IMR-90 (cell line): Measurements from ENCODE around the gene LCE3C. TPM values are rescaled to one million over a fixed set of nuclear protein-coding genes. Genes with fewer than 3 reads are reported as not detected.

Experiments
- ATAC-seq: fragments of 200-7000 bp; cut with Tn5 transposase; 2 replicates; pipeline ENCODE4 v1.9.1; 2020; ENCODE audit warnings: low read depth, mild to moderate bottlenecking, moderate library complexity
- BruUV-seq: library from RNA; stranded (reverse); fragments of 400-500 nt; replicated peaks from 2 replicates; lab custom pipeline; 2021; lab: Mats Ljungman, UMichigan
- CTCF ChIA-PET: fragments of 300-600 bp; formaldehyde crosslinking; extraction: SDS; loops from one replicate; lab custom pipeline; 2021; ENCODE audit warnings: antibody characterized with exemption; lab: Yijun Ruan, JAX
- POLR2A ChIA-PET: fragments of 300-600 bp; sonication (Branson Sonifier 250); formaldehyde crosslinking; loops from one replicate; lab custom pipeline; 2022; ENCODE audit warnings: antibody characterized with exemption; ENCODE audit not compliant: unreplicated experiment; lab: Charles Lee
- DNase-seq: peaks from one replicate; pipeline ENCODE4 v3.0.0; 2013
- H2AFZ ChIP-seq: replicated peaks from 2 replicates; pipeline ENCODE3; 2013; ENCODE audit warnings: low read length, mild to moderate bottlenecking; ENCODE audit not compliant: poor library complexity
- H2AK5ac ChIP-seq: 2 replicates; pipeline ENCODE4 v1.6.1; 2013; ENCODE audit warnings: low read depth, low read length, inconsistent platforms
- H2AK9ac ChIP-seq: replicated peaks from 2 replicates; pipeline ENCODE3; 2013; ENCODE audit warnings: mild to moderate bottlenecking, low read depth, low read length, moderate library complexity; ENCODE audit not compliant: poor library complexity
- H2BK120ac ChIP-seq: 2 replicates; pipeline ENCODE4 v1.6.1; 2013; ENCODE audit warnings: low read depth, low read length, inconsistent platforms
- H2BK15ac ChIP-seq: 3 replicates; pipeline ENCODE4 v1.6.1; 2013; ENCODE audit warnings: low read depth, low read length, inconsistent platforms
- H2BK20ac ChIP-seq: 2 replicates; pipeline ENCODE4 v1.6.1; 2013; ENCODE audit warnings: low read depth, mild to moderate bottlenecking, inconsistent platforms, low read length, moderate library complexity
- H2BK5ac ChIP-seq: 2 replicates; pipeline ENCODE4 v1.6.1; 2013; ENCODE audit warnings: mild to moderate bottlenecking, low read depth, low read length, inconsistent platforms; ENCODE audit not compliant: poor library complexity, severe bottlenecking
- H3K14ac ChIP-seq: replicated peaks from 2 replicates; pipeline ENCODE4 v1.6.1; 2013; ENCODE audit warnings: low read depth, low read length, inconsistent platforms
- H3K18ac ChIP-seq: 2 replicates; pipeline ENCODE4 v1.6.1; 2013; ENCODE audit warnings: low read depth, low read length, control low read depth
- H3K23ac ChIP-seq: 2 replicates; pipeline ENCODE4 v1.6.1; 2013; ENCODE audit warnings: low read depth, low read length, inconsistent platforms
- H3K27ac ChIP-seq: 2 replicates; pipeline ENCODE4 v1.5.1; 2013; ENCODE audit warnings: mild to moderate bottlenecking, control low read depth, low read length; ENCODE audit not compliant: insufficient read depth
- H3K27me3 ChIP-seq: 2 replicates; pipeline ENCODE4 v1.6.1; 2013; ENCODE audit warnings: low read length; ENCODE audit not compliant: control insufficient read depth, insufficient read depth
- H3K36me3 ChIP-seq: 2 replicates; pipeline ENCODE4 v1.6.1; 2013; ENCODE audit warnings: low read length, mixed read lengths; ENCODE audit not compliant: control insufficient read depth, insufficient read depth
- H3K4ac ChIP-seq: 2 replicates; pipeline ENCODE4 v1.6.1; 2013; ENCODE audit warnings: low read depth, low read length, inconsistent platforms
- H3K4me1 ChIP-seq: 2 replicates; pipeline ENCODE4 v1.6.1; 2013; ENCODE audit warnings: low read length, mixed read lengths; ENCODE audit not compliant: control insufficient read depth, insufficient read depth
- H3K4me2 ChIP-seq: 2 replicates; pipeline ENCODE4 v1.6.1; 2013; ENCODE audit warnings: low read depth, mild to moderate bottlenecking, control low read depth, low read length, moderate library complexity
- H3K4me3 ChIP-seq: 2 replicates; pipeline ENCODE4 v1.5.1; 2013; ENCODE audit warnings: low read depth, mild to moderate bottlenecking, control low read depth, low read length, moderate library complexity; ENCODE audit not compliant: insufficient read depth
- H3K56ac ChIP-seq: 2 replicates; pipeline ENCODE4 v1.6.1; 2013; ENCODE audit warnings: low read length, inconsistent platforms; ENCODE audit not compliant: insufficient read depth; ENCODE audit errors: extremely low read depth
- H3K79me1 ChIP-seq, 2 experiments: 2 replicates each; pipeline ENCODE4 v1.6.1; 2013; ENCODE audit warnings: low read length in 2 of 2, inconsistent platforms in 1 of 2, low read depth in 1 of 2
- H3K9ac ChIP-seq: 2 replicates; pipeline ENCODE4 v1.6.1; 2013; ENCODE audit warnings: low read depth, low read length, control low read depth
- H3K9me1 ChIP-seq: 2 replicates; pipeline ENCODE4 v1.6.1; 2013; ENCODE audit warnings: low read length, inconsistent platforms; ENCODE audit not compliant: insufficient read depth
- H3K9me3 ChIP-seq: 2 replicates; pipeline ENCODE4 v1.6.1; 2013; ENCODE audit warnings: low read length; ENCODE audit not compliant: control insufficient read depth, insufficient read depth
- H4K20me1 ChIP-seq: 2 replicates; pipeline ENCODE4 v1.6.1; 2013; ENCODE audit warnings: low read length, inconsistent platforms; ENCODE audit not compliant: insufficient read depth
- H4K5ac ChIP-seq: 2 replicates; pipeline ENCODE4 v1.6.1; 2013; ENCODE audit warnings: mild to moderate bottlenecking, low read depth, low read length, control low read depth
- H4K8ac ChIP-seq, 2 experiments: 2 replicates each; pipeline ENCODE4 v1.6.1; 2013; ENCODE audit warnings: low read depth in 2 of 2, low read length in 2 of 2, control low read depth in 1 of 2, inconsistent platforms in 1 of 2
- H4K91ac ChIP-seq: 2 replicates; pipeline ENCODE4 v1.6.1; 2013; ENCODE audit warnings: low read depth, low read length, inconsistent platforms; ENCODE audit not compliant: insufficient read depth
- BHLHE40 ChIP-seq: fragments of 150-350 bp; IDR thresholded peaks from 2 replicates; pipeline ENCODE4 v1.6.1; 2016; ENCODE audit warnings: mild to moderate bottlenecking, low read depth, low read length
- CEBPB ChIP-seq: IDR thresholded peaks from 2 replicates; pipeline ENCODE4 v1.6.1; 2012; ENCODE audit warnings: low read depth, low read length, improper control_type of control experiment
- MAFK ChIP-seq: IDR thresholded peaks from 2 replicates; pipeline ENCODE4 v1.6.1; 2012; ENCODE audit warnings: low read depth, low read length, improper control_type of control experiment
- MAZ ChIP-seq: IDR thresholded peaks from 2 replicates; pipeline ENCODE4 v1.6.1; 2012; ENCODE audit warnings: low read depth, mild to moderate bottlenecking, low read length, improper control_type of control experiment, moderate library complexity, borderline replicate concordance
- NFE2L2 ChIP-seq: fragments of 150-350 bp; IDR thresholded peaks from 2 replicates; pipeline ENCODE4 v1.6.1; 2016; ENCODE audit warnings: low read depth, mild to moderate bottlenecking, low read length
- SMC3 ChIP-seq: fragments of 150-350 bp; IDR thresholded peaks from 2 replicates; pipeline ENCODE4 v1.6.1; 2016; ENCODE audit warnings: low read depth, mild to moderate bottlenecking, antibody characterized with exemption, low read length, moderate library complexity
- WGBS, 2 experiments: methylation state at CpG; one replicate each; pipeline versions ENCODE4 v1.1.5 to v1.1.7; 2013; ENCODE audit warnings: missing lambda C conversion rate in 2 of 2; ENCODE audit not compliant: insufficient read length in 1 of 2; ENCODE audit errors: extremely low coverage in 2 of 2; 5-methylcytosine and 5-hydroxymethylcytosine counted together
- dilution Hi-C: fragments of 300-500 bp; cut with HindIII; formaldehyde crosslinking; loops from one replicate; pipeline ENCODE4 v1.14.3; 2018; ENCODE audit warnings: low sequenced_read_pairs; ENCODE audit not compliant: unreplicated experiment
- in situ Hi-C: fragments of 300-500 bp; cut with MboI; formaldehyde crosslinking; loops from 3 replicates; pipeline ENCODE4 v1.14.3; 2019; ENCODE audit warnings: low sequenced_read_pairs, inconsistent platforms, mixed read lengths
- intact Hi-C: fragments of 100-400 bp; cut with micrococcal nuclease; formaldehyde crosslinking; loops from 2 replicates; pipeline ENCODE4 v1.10.0; 2022
- polyA plus RNA-seq, 3 experiments: library from polyadenylated mRNA; depleted of rRNA; stranded (reverse); fragments of >200 nt; gene quantifications; 2 replicates each; pipeline ENCODE4 v1.2.3, GENCODE V29; 2012; ENCODE audit warnings: low replicate concordance in 1 of 3
- total RNA-seq: library from RNA; depleted of rRNA; stranded (reverse); fragments of >200 nt; gene quantifications from 2 replicates; pipeline ENCODE4 v1.2.3, GENCODE V29; 2012

The LCE3C gene
- total and polyA plus RNA-seq, 2 of the 4 experiments (the other 2 are of a cell fraction), result not detected

GRCh38 chr1:152621993-152622392 is 22.0 kb downstream of the LCE3C start:
- DNase-seq, result no peak
- ChIA-PET CTCF (no interaction called here), POLR2A (no interaction called here)

More at GRCh38 chr1:152621993-152622392, 22.0 kb downstream of the LCE3C start:
- Histone ChIP-seq H3K27me3 (no peaks in the 10 kb centered on the region), H2AK9ac (no peak overlapping the region), H3K79me1 (no peaks in the 10 kb centered on the region), H3K56ac (no peak overlapping the region), H2BK120ac (no peak overlapping the region), H2AK5ac (no peak overlapping the region), H2AFZ (no peak overlapping the region), H3K18ac (no peak overlapping the region), H3K23ac (no peak overlapping the region), H3K27ac (no peak overlapping the region), H4K20me1 (no peaks in the 10 kb centered on the region), H3K4me3 (no peak overlapping the region), H3K4ac (no peak overlapping the region), H3K9ac (no peak overlapping the region), H3K4me1 (no peaks in the 10 kb centered on the region), H3K14ac (no peak overlapping the region), H2BK20ac (no peak overlapping the region), H3K36me3 (no peaks in the 10 kb centered on the region), H2BK15ac (no peak overlapping the region), H3K9me3 (peaks cover 3% of the 10 kb centered on the region), H4K8ac (no peak overlapping the region), H3K4me2 (no peak overlapping the region), H3K9me1 (no peaks in the 10 kb centered on the region), H2BK5ac (no peak overlapping the region), H4K91ac (no peak overlapping the region), H4K5ac (no peak overlapping the region)
- ATAC-seq, result no peak
- TF ChIP-seq SMC3 (no peak), CEBPB (no peak), MAFK (no peak), MAZ (no peak), NFE2L2 (no peak), BHLHE40 (no peak)
- dilution Hi-C loops, result no loop called here
- in situ Hi-C loops, result loop anchor here (10.0 kb wide), 1 partner anchor 47 kb away; no protein-coding TSS in a partner anchor
- intact Hi-C loops, result no loop called here
- no TSS peak for BruUV-seq
- no CpG with 5 or more reads among the region's 3 CpGs for WGBS, 2 experiments
